HCT116 (cell line): ENCODE data around the gene MAPRE3. TPM values are rescaled to one million over a fixed set of nuclear protein-coding genes. Genes with fewer than 3 reads are reported as not detected.

Experiments
- ATAC-seq: fragments of 200-7000 bp; cut with Tn5 transposase; 2 replicates; pipeline ENCODE4 v1.9.1; 2020; ENCODE audit warnings: mild to moderate bottlenecking, moderate library complexity
- BruUV-seq: library from RNA; stranded (reverse); fragments of 400-500 nt; replicated peaks from 2 replicates; lab custom pipeline; 2021; lab: Mats Ljungman, UMichigan
- CTCF ChIA-PET: fragments of 300-600 bp; sonication (Branson Sonifier 250); formaldehyde crosslinking; loops from one replicate; lab custom pipeline; 2021; ENCODE audit warnings: antibody characterized with exemption; lab: Charles Lee
- POLR2A ChIA-PET: fragments of 300-600, 350-600 bp; sonication (Branson Sonifier 250); formaldehyde crosslinking; loops from one replicate; lab custom pipeline; 2021; ENCODE audit warnings: antibody characterized with exemption; lab: Charles Lee
- RAD21 ChIA-PET, 2 experiments: fragments of 300-600 bp; sonication (Branson Sonifier 250); formaldehyde crosslinking; loops; one replicate each; lab custom pipeline; 2023; ENCODE audit warnings: low total read pairs in 2 of 2; ENCODE audit not compliant: uncharacterized antibody in 2 of 2, unreplicated experiment in 2 of 2, low non-redundant PET in 1 of 2; lab: Charles Lee
- DNase-seq: peaks from one replicate; pipeline ENCODE4 v3.0.0-alpha.2; 2010; ENCODE audit warnings: low read depth, low spot score
- H2AFZ ChIP-seq: fragments of 200-600 bp; shearing (Covaris generic), sonication (generic); 2 replicates; pipeline ENCODE4 v1.6.1; 2017; ENCODE audit warnings: low read depth, mixed run types, mixed read lengths, antibody characterized with exemption, low read length; ENCODE audit not compliant: poor library complexity, severe bottlenecking
- H3K27ac ChIP-seq: 2 replicates; pipeline ENCODE4 v1.5.1; 2012; ENCODE audit warnings: low read depth, low read length
- H3K27me3 ChIP-seq: fragments of 200-600 bp; sonication (generic); 2 replicates; pipeline ENCODE4 v1.6.1; 2016; ENCODE audit warnings: mixed run types, low read length, mixed read lengths; ENCODE audit not compliant: insufficient read depth
- H3K36me3 ChIP-seq, 2 experiments: fragments of 200-500 bp in 1 of 2; fragments of 200-600 bp in 1 of 2; sonication (Bioruptor generic) in 1 of 2; sonication (generic) in 1 of 2; 2 replicates each; pipeline versions ENCODE4 v1.5.1 to v1.6.1; 2014 to 2016; ENCODE audit warnings: low read length in 2 of 2, inconsistent platforms in 1 of 2, mixed read lengths in 1 of 2, mixed run types in 1 of 2; ENCODE audit not compliant: insufficient read depth in 2 of 2, control insufficient read depth in 1 of 2
- H3K4me1 ChIP-seq, 2 experiments: fragments of 200-600 bp in 1 of 2; sonication (generic) in 1 of 2; 2 replicates each; pipeline versions ENCODE4 v1.5.1 to v1.6.1; 2012 to 2017; ENCODE audit warnings: low read length in 2 of 2, inconsistent platforms in 1 of 2, mild to moderate bottlenecking in 1 of 2, mixed read lengths in 1 of 2, mixed run types in 1 of 2, moderate library complexity in 1 of 2; ENCODE audit not compliant: insufficient read depth in 2 of 2, control insufficient read depth in 1 of 2
- H3K4me2 ChIP-seq: fragments of 200-600 bp; sonication (generic); 2 replicates; pipeline ENCODE4 v1.6.1; 2017; ENCODE audit warnings: mixed run types, low read length, mixed read lengths
- H3K4me3 ChIP-seq, 2 experiments: fragments of 200-600 bp in 1 of 2; sonication (generic) in 1 of 2; replicated peaks in 1 of 2; 2 replicates each; pipeline ENCODE4 v1.5.1; 2011 to 2016; ENCODE audit warnings: low read length in 2 of 2, control low read depth in 1 of 2, low read depth in 1 of 2, mild to moderate bottlenecking in 1 of 2, mixed read lengths in 1 of 2, mixed run types in 1 of 2
- H3K79me2 ChIP-seq: fragments of 200-600 bp; sonication (generic); 2 replicates; pipeline ENCODE4 v1.6.1; 2017; ENCODE audit warnings: mild to moderate bottlenecking, mixed run types, low read length, moderate library complexity, mixed read lengths; ENCODE audit not compliant: insufficient read depth
- H3K9ac ChIP-seq: fragments of 200-600 bp; sonication (generic); 2 replicates; pipeline ENCODE4 v1.6.1; 2016; ENCODE audit warnings: low read length, mixed read lengths
- H3K9me2 ChIP-seq: fragments of 200-600 bp; sonication (generic), shearing (Covaris generic); 2 replicates; pipeline ENCODE4 v1.6.1; 2017; ENCODE audit warnings: mixed run types, mild to moderate bottlenecking, moderate library complexity; ENCODE audit not compliant: insufficient read depth
- H3K9me3 ChIP-seq, 2 experiments: fragments of 200-500 bp in 1 of 2; fragments of 200-600 bp in 1 of 2; sonication (Bioruptor generic) in 1 of 2; sonication (generic) in 1 of 2; 2 replicates each; pipeline ENCODE4 v1.6.1; 2014 to 2017; ENCODE audit warnings: low read length in 2 of 2, mixed read lengths in 2 of 2, inconsistent platforms in 1 of 2, low read depth in 1 of 2, mild to moderate bottlenecking in 1 of 2, mixed run types in 1 of 2, moderate library complexity in 1 of 2; ENCODE audit not compliant: control insufficient read depth in 1 of 2, insufficient read depth in 1 of 2
- H4K20me1 ChIP-seq: fragments of 200-600 bp; sonication (generic), shearing (Covaris generic); 2 replicates; pipeline ENCODE4 v1.6.1; 2017; ENCODE audit warnings: mixed run types, mild to moderate bottlenecking, moderate library complexity; ENCODE audit not compliant: insufficient read depth
- ATF3 ChIP-seq: IDR thresholded peaks from 2 replicates; pipeline ENCODE4 v1.6.1; 2012
- EGR1 ChIP-seq: IDR thresholded peaks from 2 replicates; pipeline ENCODE4 v1.6.1; 2012; ENCODE audit warnings: low read depth
- ELF1 ChIP-seq: IDR thresholded peaks from 2 replicates; pipeline ENCODE4 v1.6.1; 2012; ENCODE audit warnings: low read depth, borderline replicate concordance
- EZH2 ChIP-seq: fragments of 200-600 bp; sonication (generic); IDR thresholded peaks from 2 replicates; pipeline ENCODE4 v1.6.1; 2017; ENCODE audit warnings: antibody characterized with exemption, mixed run types
- FOSL1 ChIP-seq: IDR thresholded peaks from 2 replicates; pipeline ENCODE4 v1.6.1; 2012; ENCODE audit warnings: low read depth
- MAX ChIP-seq: IDR thresholded peaks from 2 replicates; pipeline ENCODE4 v1.6.1; 2012
- POLR2AphosphoS5 ChIP-seq: IDR thresholded peaks from 2 replicates; pipeline ENCODE4 v1.6.1; 2011; ENCODE audit warnings: mild to moderate bottlenecking, low read depth, low read length, moderate library complexity
- SIN3A ChIP-seq: IDR thresholded peaks from 2 replicates; pipeline ENCODE4 v1.6.1; 2012; ENCODE audit warnings: low read depth
- SP1 ChIP-seq: IDR thresholded peaks from 2 replicates; pipeline ENCODE4 v1.6.1; 2012; ENCODE audit warnings: low read depth
- SRF ChIP-seq: IDR thresholded peaks from 2 replicates; pipeline ENCODE4 v1.6.1; 2012; ENCODE audit warnings: low read depth
- TCF7L2 ChIP-seq: IDR thresholded peaks from 2 replicates; pipeline ENCODE4 v1.7.0; 2011; ENCODE audit warnings: borderline replicate concordance, inconsistent platforms; ENCODE audit not compliant: insufficient read depth, insufficient read length; ENCODE audit errors: extremely low read depth
- ZFX ChIP-seq: fragments of 450-650 bp; IDR thresholded peaks from 2 replicates; pipeline ENCODE4 v1.6.1; 2017
- intact Hi-C: fragments of 100-400 bp; cut with micrococcal nuclease; formaldehyde crosslinking; loops from 2 replicates; pipeline ENCODE4 v1.10.0; 2022
- total RNA-seq: library from RNA; stranded (reverse); gene quantifications from one replicate; pipeline ENCODE4 v1.2.1, GENCODE V29; 2021; ENCODE audit not compliant: unreplicated experiment

The MAPRE3 gene
- total RNA-seq, 1 experiment from 2014 or later: 12.1 TPM

GRCh38 chr2:26924731-26925099 lies 45.7 kb upstream of the MAPRE3 start:
- ChIA-PET CTCF (no interaction called here), RAD21 (no interaction called here), POLR2A (no interaction called here)
- intact Hi-C loops: no loop called here
- no peak overlapping the region for H3K9ac ChIP-seq
- no peaks in the 10 kb centered on the region for H3K9me3 ChIP-seq
- H2AFZ ChIP-seq: no peak overlapping the region
- H3K4me2 ChIP-seq: no peak overlapping the region
- no peaks in the 10 kb centered on the region for H3K79me2 ChIP-seq
- H3K4me3 ChIP-seq: no peak overlapping the region
- no TSS peak for BruUV-seq
- peaks cover 4 to 9% of the 10 kb centered on the region in 2 experiments; a peak in 1 of 4 replicates for H3K4me1 ChIP-seq
- H4K20me1 ChIP-seq: no peaks in the 10 kb centered on the region
- H3K27me3 ChIP-seq: no peaks in the 10 kb centered on the region
- no peak for TF ChIP-seq MAX
- no peak for TF ChIP-seq ATF3
- TF ChIP-seq SRF: no peak
- TF ChIP-seq SP1: no peak
- TF ChIP-seq ELF1: no peak
- TF ChIP-seq TCF7L2: no peak
- TF ChIP-seq EGR1: no peak
- TF ChIP-seq SIN3A: no peak
- TF ChIP-seq POLR2AphosphoS5: no peak
- TF ChIP-seq ZFX: no peak
- TF ChIP-seq FOSL1: no peak
- TF ChIP-seq EZH2: no peak
- no peaks in the 10 kb centered on the region for H3K9me2 ChIP-seq
- ATAC-seq (no peak), DNase-seq (no peak)
- H3K27ac ChIP-seq: no peak overlapping the region
- no peaks in the 10 kb centered on the region for H3K36me3 ChIP-seq
